ENCODE measurements around the gene RABGAP1L.
A peak's percentile ranks its signal among the peaks of the same experiment; 100 is the strongest.

The RABGAP1L gene

GRCh38 chr1:174712541-174712940, 553.2 kb downstream of the RABGAP1L start:
- DNase-seq (ENCODE audit: low read depth): no peak
- H3K4me3 ChIP-seq (ENCODE audit: low read depth, low read length): no peak overlapping the region

GRCh38 chr1:174713796-174714195, 554.5 kb downstream of the RABGAP1L start:
- H3K4me3 ChIP-seq (ENCODE audit: low read depth, low read length): no peak overlapping the region
- no peak for DNase-seq (ENCODE audit: low read depth)

- DNase-seq (ENCODE audit: low read depth): no peak
Observed at GRCh38 chr1:174719194-174719593, 559.9 kb downstream of the RABGAP1L start.

GRCh38 chr1:174720618-174721017, 561.3 kb downstream of the RABGAP1L start:
- no peak overlapping the region for H3K4me3 ChIP-seq (ENCODE audit: low read depth, low read length)
- no peak for DNase-seq (ENCODE audit: low read depth)

More at GRCh38 chr1:174719194-174719593, 559.9 kb downstream of the RABGAP1L start:
- H3K4me3 ChIP-seq (ENCODE audit: low read depth, low read length): no peak overlapping the region

GRCh38 chr1:174721246-174721645, 561.9 kb downstream of the RABGAP1L start:
- no peak for DNase-seq (ENCODE audit: low read depth)
- H3K4me3 ChIP-seq (ENCODE audit: low read depth, low read length): no peak overlapping the region

GRCh38 chr1:174723816-174724215, 564.5 kb downstream of the RABGAP1L start:
- H3K4me3 ChIP-seq (ENCODE audit: low read depth, low read length): no peak overlapping the region
- DNase-seq (ENCODE audit: low read depth): no peak

- no peak for DNase-seq (ENCODE audit: low read depth)
- H3K4me3 ChIP-seq (ENCODE audit: low read depth, low read length): no peak overlapping the region
Observed at GRCh38 chr1:174724219-174724618, 564.9 kb downstream of the RABGAP1L start.

- no peak overlapping the region for H3K4me3 ChIP-seq (ENCODE audit: low read depth, low read length)
- DNase-seq (ENCODE audit: low read depth): peak; percentile 7
Observed at GRCh38 chr1:174726167-174726879, 567.0 kb downstream of the RABGAP1L start.

- no peak for DNase-seq (ENCODE audit: low read depth)
- H3K4me3 ChIP-seq (ENCODE audit: low read depth, low read length): no peak overlapping the region
Observed at GRCh38 chr1:174726880-174727585, 567.7 kb downstream of the RABGAP1L start.

GRCh38 chr1:174734270-174734669, 575.0 kb downstream of the RABGAP1L start:
- DNase-seq (ENCODE audit: low read depth): no peak
- H3K4me3 ChIP-seq (ENCODE audit: low read depth, low read length): no peak overlapping the region

GRCh38 chr1:174736831-174737230, 577.5 kb downstream of the RABGAP1L start:
- DNase-seq (ENCODE audit: low read depth): no peak
- no peak overlapping the region for H3K4me3 ChIP-seq (ENCODE audit: low read depth, low read length)

GRCh38 chr1:174740249-174740968, 581.1 kb downstream of the RABGAP1L start:
- H3K4me3 ChIP-seq (ENCODE audit: low read depth, low read length): no peak overlapping the region
- DNase-seq (ENCODE audit: low read depth): peak; percentile 23

- H3K4me3 ChIP-seq (ENCODE audit: low read depth, low read length): no peak overlapping the region
- DNase-seq (ENCODE audit: low read depth): no peak
Observed at GRCh38 chr1:174742805-174743653, 583.7 kb downstream of the RABGAP1L start.

GRCh38 chr1:174743654-174744561, 584.6 kb downstream of the RABGAP1L start:
- no peak for DNase-seq (ENCODE audit: low read depth)
- no peak overlapping the region for H3K4me3 ChIP-seq (ENCODE audit: low read depth, low read length)

GRCh38 chr1:174744886-174745285, 585.6 kb downstream of the RABGAP1L start:
- H3K4me3 ChIP-seq (ENCODE audit: low read depth, low read length): no peak overlapping the region
- DNase-seq (ENCODE audit: low read depth): no peak

GRCh38 chr1:174746024-174746808, 586.9 kb downstream of the RABGAP1L start:
- H3K4me3 ChIP-seq (ENCODE audit: low read depth, low read length): no peak overlapping the region
- DNase-seq (ENCODE audit: low read depth): no peak

- DNase-seq (ENCODE audit: low read depth): no peak
- H3K4me3 ChIP-seq (ENCODE audit: low read depth, low read length): no peak overlapping the region
Observed at GRCh38 chr1:174747613-174748012, 588.3 kb downstream of the RABGAP1L start.

GRCh38 chr1:174748586-174748985, 589.3 kb downstream of the RABGAP1L start:
- H3K4me3 ChIP-seq (ENCODE audit: low read depth, low read length): no peak overlapping the region
- DNase-seq (ENCODE audit: low read depth): no peak
